GM18508 (cell line): ENCODE data around the gene BRD4.

ENCODE experiments used
- ATAC-seq: cut with Tn5 transposase; IDR thresholded peaks from one replicate; pipeline ENCODE4 v1.9.1; 2021; ENCODE audit warnings: moderate number of reproducible peaks; ENCODE audit not compliant: insufficient read depth, unreplicated experiment

Gene BRD4

GRCh38 chr19:15274477-15274876 lies 57.9 kb downstream of the BRD4 start:
- ATAC-seq: no peak

- ATAC-seq: no peak
Measured at GRCh38 chr19:15269806-15270205, 62.5 kb downstream of the BRD4 start.

GRCh38 chr19:15268928-15269253 lies 63.4 kb downstream of the BRD4 start:
- no peak for ATAC-seq

GRCh38 chr19:15268192-15268927 lies 64.0 kb downstream of the BRD4 start:
- no peak for ATAC-seq

GRCh38 chr19:15266683-15267082 lies 65.7 kb downstream of the BRD4 start:
- ATAC-seq: no peak

- ATAC-seq: no peak
Measured at GRCh38 chr19:15265850-15266248, 66.5 kb downstream of the BRD4 start.

- no peak for ATAC-seq
Measured at GRCh38 chr19:15265214-15265849, 67.0 kb downstream of the BRD4 start.

GRCh38 chr19:15264933-15265206 lies 67.5 kb downstream of the BRD4 start:
- no peak for ATAC-seq

GRCh38 chr19:15264061-15264932 lies 68.0 kb downstream of the BRD4 start:
- no peak for ATAC-seq

- no peak for ATAC-seq
Measured at GRCh38 chr19:15263361-15263985, 68.9 kb downstream of the BRD4 start.

- no peak for ATAC-seq
Measured at GRCh38 chr19:15262011-15262410, 70.3 kb downstream of the BRD4 start.

GRCh38 chr19:15260939-15261338 lies 71.4 kb downstream of the BRD4 start:
- ATAC-seq: no peak

- ATAC-seq: no peak
Measured at GRCh38 chr19:15259907-15260306, 72.4 kb downstream of the BRD4 start.

GRCh38 chr19:15257782-15258181 lies 74.6 kb downstream of the BRD4 start:
- no peak for ATAC-seq

- no peak for ATAC-seq
Measured at GRCh38 chr19:15256708-15257331, 75.5 kb downstream of the BRD4 start.

GRCh38 chr19:15255359-15255990 lies 76.9 kb downstream of the BRD4 start:
- ATAC-seq: no peak

GRCh38 chr19:15254547-15254946 lies 77.8 kb downstream of the BRD4 start:
- ATAC-seq: no peak

- ATAC-seq: no peak
Measured at GRCh38 chr19:15253513-15253912, 78.8 kb downstream of the BRD4 start.

- no peak for ATAC-seq
Measured at GRCh38 chr19:15253061-15253460, 79.3 kb downstream of the BRD4 start.

- ATAC-seq: no peak
Measured at GRCh38 chr19:15252398-15253018, 79.8 kb downstream of the BRD4 start.
